CD4-positive, alpha-beta T cell treated with Interleukin-6 for 4 hours (primary cell): ENCODE results near the gene NOM1.
"Not testable (repeated sequence)": the region's sequence is repeated elsewhere in the genome, so short reads cannot be mapped to it uniquely, and the experiment has no call there.

Source experiments
- DNase-seq: peaks from one replicate; pipeline ENCODE4 v3.0.0-alpha.2; 2020; ENCODE audit warnings: mixed read lengths

The NOM1 gene

GRCh38 chr7:156941393-156942182 is 7.9 kb upstream of the NOM1 start:
- DNase-seq: no peak

DNA sequence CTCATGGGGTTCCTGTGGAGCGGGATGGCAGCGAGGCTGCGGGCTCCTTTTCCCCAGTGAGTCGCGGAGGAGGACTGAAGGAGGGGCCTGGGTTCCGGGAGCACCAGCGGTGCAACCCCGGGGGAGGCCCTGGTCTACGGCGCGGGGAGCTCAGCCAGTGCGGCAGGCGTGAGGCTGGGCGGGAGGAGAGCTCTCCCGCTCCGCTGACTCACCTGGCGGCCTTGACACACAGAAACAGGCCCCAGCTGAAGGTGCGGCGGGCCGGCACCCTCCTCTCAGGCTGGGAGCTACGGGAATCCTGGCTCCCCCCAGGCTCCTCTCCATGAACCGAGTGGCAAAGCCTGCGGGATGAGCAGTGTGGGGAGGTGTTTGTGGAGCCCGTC is 6.8 kb upstream of the NOM1 start:
- peak; percentile 23 for DNase-seq

DNA sequence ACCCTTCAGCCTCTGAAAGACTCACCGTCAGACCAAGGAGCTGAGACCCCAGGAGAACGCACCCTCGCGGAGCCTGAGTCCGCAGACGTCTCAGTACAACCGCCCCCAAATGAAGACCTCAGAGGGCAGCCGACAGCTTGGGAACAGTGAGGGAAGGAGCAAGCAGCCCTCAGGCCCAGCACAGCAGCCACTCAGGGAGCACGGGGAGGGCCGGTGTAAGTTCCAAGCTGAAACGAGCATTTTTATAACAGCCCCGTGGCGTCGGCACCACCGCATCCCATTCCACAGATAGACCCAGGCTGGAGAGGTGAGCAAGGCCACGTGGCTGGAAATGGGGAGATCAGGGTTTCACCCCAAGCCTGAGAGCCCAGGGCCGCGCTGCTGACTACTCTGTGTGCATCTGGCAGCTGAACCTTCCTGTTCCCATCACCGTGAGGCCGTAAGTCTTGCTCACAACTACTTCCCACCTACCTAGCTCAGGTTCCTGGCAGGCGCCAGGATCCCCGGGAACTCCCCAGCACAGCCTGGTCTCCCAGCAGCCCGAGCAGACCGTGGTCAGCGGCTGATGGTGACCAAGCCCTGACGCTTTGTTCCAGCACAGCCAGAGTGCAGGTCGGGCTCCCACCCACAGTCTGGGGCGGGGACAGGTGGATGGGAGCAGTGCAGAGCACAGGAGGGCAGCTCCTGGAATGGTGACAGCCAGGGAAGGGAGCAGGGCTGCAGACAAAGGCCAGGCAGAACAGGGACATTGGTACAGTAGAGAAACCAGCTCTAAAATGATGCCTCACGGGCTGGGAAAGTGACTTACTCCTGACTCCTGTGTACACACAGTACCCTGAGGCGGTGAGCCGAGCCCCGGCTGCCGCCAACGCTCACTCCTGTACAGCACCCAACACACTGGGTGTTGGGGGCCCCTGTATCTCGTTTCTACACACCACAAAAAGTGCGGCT is 6.1 kb upstream of the NOM1 start:
- no peak for DNase-seq

- DNase-seq: no peak
Measured at GRCh38 chr7:156944876-156945275, 4.6 kb upstream of the NOM1 start.

DNA sequence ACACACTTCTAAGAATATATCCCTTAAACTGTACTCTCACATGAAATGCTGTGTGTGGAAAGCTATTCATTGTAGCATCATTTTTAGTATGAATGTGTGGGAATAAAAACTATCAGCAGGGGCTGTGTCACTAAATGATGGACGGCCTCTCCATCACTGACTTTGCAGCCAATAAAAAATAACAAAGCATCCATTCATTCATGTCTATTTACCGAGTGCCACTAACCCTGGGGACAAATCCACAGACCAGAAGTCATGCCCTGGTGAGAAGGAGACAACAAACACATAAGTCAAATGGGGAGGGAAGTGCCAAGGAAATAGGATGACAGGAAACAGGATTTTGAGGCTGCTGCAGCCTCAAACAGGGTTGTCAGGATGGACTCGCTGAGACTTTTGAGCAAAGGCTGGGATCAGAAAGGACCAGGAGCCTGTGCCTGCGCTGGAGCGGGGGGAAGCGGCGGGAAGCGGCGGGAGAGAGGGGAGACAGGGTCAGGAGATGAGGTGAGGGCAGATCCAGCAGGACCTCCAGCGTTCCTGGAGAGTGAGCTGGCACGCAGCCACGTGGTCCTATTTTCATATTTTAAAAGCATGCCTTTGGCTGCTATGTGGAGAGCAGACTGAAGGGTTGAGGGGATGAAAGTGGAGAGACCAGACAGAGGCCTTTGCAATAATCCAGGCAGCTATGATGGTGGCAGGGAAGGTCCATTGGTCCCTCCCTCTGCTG is 2.2 kb upstream of the NOM1 start:
- DNase-seq: no peak

GRCh38 chr7:156948361-156948760 is 1.2 kb upstream of the NOM1 start:
- DNase-seq: no peak

- DNase-seq: no peak
Measured at GRCh38 chr7:156950381-156950858, 908 bp downstream of the NOM1 start.

DNA sequence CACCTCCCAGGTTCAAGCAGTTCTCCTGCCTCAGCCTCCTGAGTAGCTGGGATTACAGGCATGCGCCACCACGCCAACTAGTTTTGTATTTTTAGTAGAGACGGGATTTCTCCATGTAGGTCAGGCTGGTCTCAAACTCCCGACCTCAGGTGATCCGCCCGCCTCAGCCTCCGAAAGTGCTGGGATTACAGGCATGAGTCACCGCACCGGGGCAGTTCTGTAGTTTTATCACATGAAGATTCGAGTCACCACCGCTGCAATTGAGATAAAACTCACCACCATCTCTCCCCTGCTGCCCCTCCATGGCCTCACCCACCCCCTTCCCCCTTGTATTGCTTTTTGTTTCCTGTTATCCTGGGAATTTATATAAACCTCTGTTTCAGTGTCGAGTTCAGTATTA is 3.7 kb downstream of the NOM1 start:
- not testable (repeated sequence) for DNase-seq

GRCh38 chr7:156954941-156955340 is 5.4 kb downstream of the NOM1 start:
- no peak for DNase-seq

- DNase-seq: no peak
Measured at GRCh38 chr7:156956727-156957126, 7.2 kb downstream of the NOM1 start.

DNA sequence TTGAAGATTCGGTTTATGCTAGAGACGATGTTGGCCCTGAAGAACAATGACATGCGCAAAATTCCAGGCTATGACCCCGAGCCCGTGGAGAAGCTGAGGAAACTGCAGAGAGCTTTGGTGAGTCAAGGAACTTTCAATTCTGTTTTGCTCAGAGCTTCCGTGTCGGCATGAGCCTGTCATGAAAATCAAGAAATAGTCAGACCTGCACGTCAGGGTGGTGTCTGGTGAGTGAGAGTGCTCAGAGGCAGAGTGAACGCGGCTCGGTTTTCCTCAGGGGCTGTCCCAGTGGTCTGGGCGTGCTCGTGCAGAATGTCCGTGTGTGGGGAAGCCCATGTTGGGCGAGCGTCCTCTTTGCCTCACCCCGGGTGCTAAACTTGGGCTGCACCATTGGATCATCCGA is 12.6 kb downstream of the NOM1 start:
- no peak for DNase-seq

GRCh38 chr7:156962897-156963296 is 13.4 kb downstream of the NOM1 start:
- DNase-seq: no peak

GRCh38 chr7:156963472-156963871 is 14.0 kb downstream of the NOM1 start:
- no peak for DNase-seq

DNA sequence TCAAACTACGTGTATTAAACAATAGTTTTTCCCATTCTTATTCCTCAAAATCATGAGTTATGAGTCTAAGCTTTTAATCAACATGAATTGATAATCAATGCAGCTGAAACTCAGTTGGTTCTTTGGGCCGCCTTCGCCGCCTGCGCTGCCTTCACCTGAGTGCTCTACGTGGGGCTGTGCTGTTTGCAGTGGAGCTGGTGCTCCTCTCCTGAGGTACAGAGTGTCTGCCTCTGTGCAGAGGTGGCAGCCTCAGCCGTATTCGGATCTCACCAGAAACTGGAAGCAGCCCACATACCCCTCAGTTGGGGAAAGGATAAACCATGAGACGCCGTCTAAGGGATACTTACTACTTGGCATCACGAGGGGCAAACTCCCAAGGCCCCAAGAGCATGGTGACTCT is 15.5 kb downstream of the NOM1 start:
- DNase-seq: no peak

GRCh38 chr7:156966387-156966786 is 16.9 kb downstream of the NOM1 start:
- DNase-seq: no peak

DNA sequence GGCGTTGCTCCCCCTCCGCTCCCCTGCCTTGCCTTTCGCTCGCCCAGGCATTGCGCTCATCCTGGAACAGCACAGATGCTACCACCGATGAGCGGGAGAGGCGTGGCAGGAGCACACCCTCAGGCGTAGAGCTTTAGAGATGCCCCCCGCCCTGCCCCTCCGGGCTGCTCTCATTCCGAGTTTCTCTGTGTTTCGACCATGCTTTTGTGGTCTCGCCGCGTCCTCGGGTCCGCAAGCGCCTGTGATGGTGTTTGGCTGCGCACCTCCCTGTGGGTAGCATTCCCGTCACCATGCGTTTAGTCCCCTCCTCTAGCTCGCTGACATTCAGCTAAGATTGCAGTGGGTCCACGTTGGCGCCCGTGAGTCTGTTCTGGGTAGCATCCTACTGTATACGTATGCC is 18.7 kb downstream of the NOM1 start:
- DNase-seq: no peak

DNA sequence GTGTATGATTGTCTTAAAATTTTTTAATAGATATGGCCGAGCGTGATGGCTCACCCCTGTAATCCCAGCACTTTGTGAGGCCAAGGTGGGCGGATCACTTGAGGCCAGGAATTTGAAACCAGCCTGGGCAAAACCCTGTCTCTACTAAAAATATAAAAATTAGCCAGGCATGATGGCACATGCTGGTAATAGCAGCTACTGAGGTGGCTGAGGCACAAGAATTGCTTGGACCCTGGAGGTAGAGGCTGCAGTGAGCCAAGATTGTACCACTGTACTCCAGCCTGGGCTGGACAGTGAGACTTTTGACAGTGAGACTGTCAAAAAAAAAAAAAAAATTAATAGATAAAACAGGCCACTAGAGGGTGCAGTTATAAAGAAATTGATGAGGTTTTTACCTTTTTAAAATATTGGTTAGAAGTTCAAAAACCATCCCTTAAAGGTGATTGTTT is 20.5 kb downstream of the NOM1 start:
- DNase-seq: no peak

- DNase-seq: no peak
Measured at GRCh38 chr7:156975620-156976019, 26.1 kb downstream of the NOM1 start.

DNA sequence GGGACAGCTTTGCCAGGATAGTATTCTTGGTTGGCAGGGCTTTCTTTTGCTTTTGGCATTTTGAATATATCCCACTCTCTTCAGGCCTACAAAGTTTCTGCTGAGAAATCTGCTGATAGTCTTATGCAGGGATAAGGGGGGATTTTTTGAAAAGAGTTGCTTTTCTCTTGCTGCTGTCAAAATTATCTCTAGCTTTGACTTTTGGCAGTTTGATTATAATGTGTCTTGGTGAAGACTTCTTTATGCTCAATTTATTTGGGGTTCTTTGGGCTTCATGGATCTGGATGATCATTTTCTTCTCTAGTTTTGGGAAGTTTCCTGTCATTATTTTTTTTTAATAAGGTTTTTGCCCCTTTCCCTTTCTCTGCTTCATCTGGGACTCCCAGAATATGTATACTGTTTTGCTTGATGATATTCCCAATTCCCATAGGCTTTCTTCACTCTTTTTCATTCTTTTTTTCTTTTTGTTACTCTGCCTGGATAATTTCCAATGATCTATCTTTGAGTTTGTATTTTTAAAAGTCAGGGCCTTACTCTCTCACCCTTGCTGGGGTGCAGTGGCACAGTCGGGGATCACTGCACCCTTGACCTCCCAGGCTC is 29.6 kb downstream of the NOM1 start:
- DNase-seq: no peak

- no peak for DNase-seq
Measured at GRCh38 chr7:156979711-156980110, 30.2 kb downstream of the NOM1 start.

DNA sequence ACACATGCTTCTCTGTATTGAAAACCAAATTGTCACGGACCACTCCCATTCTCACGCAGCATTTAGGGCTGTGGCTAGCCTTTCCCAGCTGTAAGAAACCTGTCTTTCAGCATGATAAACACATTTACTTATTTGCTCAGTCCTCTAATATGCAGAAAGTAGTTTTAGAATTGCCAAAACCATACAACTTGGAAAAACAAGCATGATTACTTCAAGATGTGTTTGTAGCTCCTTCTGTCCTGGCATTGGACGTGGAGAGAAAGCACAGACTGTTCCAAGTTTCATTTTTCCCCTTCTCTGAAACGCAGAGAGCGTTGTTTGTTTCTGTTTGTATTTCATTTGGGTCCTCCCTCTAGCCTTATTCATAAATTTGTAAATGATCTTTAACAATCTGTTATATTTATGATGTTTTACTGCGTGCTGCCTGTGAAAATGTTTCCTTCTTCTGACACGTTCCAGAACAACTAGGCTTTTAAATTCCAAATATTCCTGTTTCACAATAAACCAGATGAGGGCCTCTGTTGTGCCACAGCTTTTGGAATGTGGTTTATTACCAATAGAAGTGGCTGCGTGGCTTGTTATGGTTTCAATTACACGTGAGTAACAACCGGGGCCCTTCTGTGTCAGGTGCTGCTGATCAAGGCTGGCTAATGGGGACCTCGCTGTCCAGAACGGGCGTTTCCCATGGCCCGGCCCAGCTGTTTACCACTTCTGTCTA is 34.8 kb downstream of the NOM1 start:
- DNase-seq: no peak
